HG02798 (cell line): ENCODE results near the gene CCDC170.
"Not testable (repeated sequence)": the region's sequence is repeated elsewhere in the genome, so short reads cannot be mapped to it uniquely, and the experiment has no call there.

Experiments
- ATAC-seq: cut with Tn5 transposase; IDR thresholded peaks from one replicate; pipeline ENCODE4 v1.9.1; 2021; ENCODE audit warnings: mild to moderate bottlenecking; ENCODE audit not compliant: unreplicated experiment, poor library complexity

Gene CCDC170

GRCh38 chr6:151493804-151494234 is at the start of gene CCDC170:
CCDC170 (plus strand) TSS chr6:151494017; CDS start chr6:151494129, 112 bp downstream.
- no peak for ATAC-seq

GRCh38 chr6:151445482-151445881 is 48.3 kb upstream of the CCDC170 start:
- ATAC-seq = no peak

- no peak for ATAC-seq
These were observed 46.6 kb upstream of the CCDC170 start for GRCh38 chr6:151447237-151447636.

- ATAC-seq = no peak
These were observed 45.2 kb upstream of the CCDC170 start for GRCh38 chr6:151448623-151449022.

GRCh38 chr6:151450928-151451327 is 42.9 kb upstream of the CCDC170 start:
- ATAC-seq = not testable (repeated sequence)

- no peak for ATAC-seq
These were observed 42.3 kb upstream of the CCDC170 start for GRCh38 chr6:151451417-151451949.

GRCh38 chr6:151451950-151452749 is 41.7 kb upstream of the CCDC170 start, which contains the start of gene RMND1:
RMND1 (minus strand) TSS chr6:151452126; CDS start chr6:151445811, 6,315 bp downstream.
- ATAC-seq = peak; percentile 98

- ATAC-seq = no peak
These were observed 40.9 kb upstream of the CCDC170 start for GRCh38 chr6:151452750-151453427.

- ATAC-seq = not testable (repeated sequence)
These were observed 37.9 kb upstream of the CCDC170 start for GRCh38 chr6:151455751-151456398.

GRCh38 chr6:151461673-151462072 is 32.1 kb upstream of the CCDC170 start:
- no peak for ATAC-seq

GRCh38 chr6:151464702-151465101 is 29.1 kb upstream of the CCDC170 start:
- no peak for ATAC-seq

GRCh38 chr6:151475653-151476523 is 17.9 kb upstream of the CCDC170 start:
- ATAC-seq = peak; percentile 58

- no peak for ATAC-seq
These were observed 16.1 kb upstream of the CCDC170 start for GRCh38 chr6:151477726-151478125.

GRCh38 chr6:151478670-151479069 is 15.1 kb upstream of the CCDC170 start:
- no peak for ATAC-seq

GRCh38 chr6:151481786-151482185 is 12.0 kb upstream of the CCDC170 start:
- ATAC-seq = no peak

- ATAC-seq = peak; percentile 52
These were observed 11.5 kb upstream of the CCDC170 start for GRCh38 chr6:151482290-151482689.

GRCh38 chr6:151483994-151484393 is 9.8 kb upstream of the CCDC170 start:
- ATAC-seq = no peak

GRCh38 chr6:151488226-151488625 is 5.6 kb upstream of the CCDC170 start:
- ATAC-seq = no peak

GRCh38 chr6:151490996-151491395 is 2.8 kb upstream of the CCDC170 start:
- no peak for ATAC-seq
